GM19238 (cell line): Measurements from ENCODE around the gene GGA3.
"Not testable (repeated sequence)": the region's sequence is repeated elsewhere in the genome, so short reads cannot be mapped to it uniquely, and the experiment has no call there.

ENCODE experiments used
- DNase-seq: peaks from one replicate; pipeline ENCODE4 v3.0.0; 2011; ENCODE audit warnings: low spot score; ENCODE audit not compliant: insufficient read length

Gene GGA3

DNA sequence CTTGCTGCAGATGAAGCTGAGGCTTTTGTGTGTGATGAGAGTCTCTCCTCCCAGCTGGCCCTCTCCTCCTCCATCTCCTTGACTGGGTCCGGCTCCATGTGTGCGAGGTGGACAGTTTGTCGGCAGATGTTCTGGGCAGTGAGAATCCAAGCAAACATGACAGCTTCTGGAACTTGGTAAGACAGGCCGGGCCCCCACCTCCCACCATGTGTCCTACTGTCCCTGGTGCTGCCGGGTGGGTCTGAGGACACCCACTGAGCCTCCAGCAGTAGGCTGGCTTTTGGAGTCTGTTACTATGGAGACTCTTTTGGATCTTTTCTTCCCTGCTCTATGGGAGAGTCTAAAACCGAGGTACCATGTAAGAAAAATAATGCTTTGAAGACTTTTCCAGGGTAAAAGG, 43.3 kb downstream of the GGA3 start:
- no peak for DNase-seq

DNA sequence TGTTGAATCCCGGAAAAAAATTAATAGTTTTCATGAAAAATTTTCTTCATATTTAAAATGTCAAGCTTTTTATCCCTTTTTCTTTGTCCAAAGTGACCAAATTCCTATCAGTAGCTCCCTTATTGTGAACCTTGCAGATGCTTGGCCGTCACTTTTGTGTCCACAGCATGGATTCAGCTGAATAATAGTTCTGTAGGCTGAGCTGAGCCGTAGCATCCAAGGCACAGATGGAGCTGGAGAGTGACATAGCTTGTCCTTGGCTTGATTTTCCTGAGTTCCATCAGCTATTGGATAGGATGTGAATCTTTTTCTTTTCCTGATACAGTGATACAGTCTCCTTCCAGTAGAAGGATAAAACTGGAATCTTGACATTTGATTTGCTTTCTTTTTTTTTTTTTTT, 52.3 kb downstream of the GGA3 start:
- DNase-seq = no peak

DNA sequence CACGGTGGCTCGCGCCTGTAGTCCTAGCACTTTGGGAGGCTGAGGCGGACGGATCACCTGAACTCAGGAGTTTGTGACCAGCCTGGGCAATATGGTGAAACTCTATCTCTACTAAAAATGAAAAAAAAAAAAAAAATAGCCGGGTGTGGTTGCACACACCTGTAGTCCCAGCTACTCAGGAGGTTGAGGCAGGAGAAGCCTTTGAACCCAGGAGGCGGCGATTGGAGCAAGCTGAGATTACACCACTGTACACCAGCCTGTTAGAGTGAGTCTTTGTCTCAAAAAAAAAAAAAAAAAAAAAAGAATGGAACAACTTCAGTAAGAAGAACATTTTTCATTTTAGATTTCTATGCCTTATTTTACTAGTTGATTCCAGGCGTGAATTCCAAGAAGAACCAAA, 53.2 kb downstream of the GGA3 start:
- no peak for DNase-seq

DNA sequence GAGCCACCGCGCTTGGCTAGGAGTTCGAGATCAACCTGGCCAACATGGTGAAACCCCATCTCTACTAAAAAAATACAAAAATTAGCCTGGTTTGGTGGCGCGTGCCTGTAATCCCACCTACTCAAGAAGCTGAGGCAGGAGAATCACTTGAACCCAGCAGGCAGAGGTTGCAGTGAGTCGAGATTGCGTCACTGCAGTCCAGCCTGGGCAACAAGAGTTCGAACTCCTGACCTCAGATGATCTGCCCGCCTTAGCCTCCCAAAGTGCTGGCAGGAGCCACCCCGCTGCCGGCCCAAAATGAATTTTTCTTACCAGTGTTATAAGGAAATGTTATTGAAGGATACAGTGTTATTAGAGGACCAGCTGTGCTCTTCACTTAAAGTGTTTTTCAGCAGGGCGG, 53.6 kb downstream of the GGA3 start:
- no peak for DNase-seq

DNA sequence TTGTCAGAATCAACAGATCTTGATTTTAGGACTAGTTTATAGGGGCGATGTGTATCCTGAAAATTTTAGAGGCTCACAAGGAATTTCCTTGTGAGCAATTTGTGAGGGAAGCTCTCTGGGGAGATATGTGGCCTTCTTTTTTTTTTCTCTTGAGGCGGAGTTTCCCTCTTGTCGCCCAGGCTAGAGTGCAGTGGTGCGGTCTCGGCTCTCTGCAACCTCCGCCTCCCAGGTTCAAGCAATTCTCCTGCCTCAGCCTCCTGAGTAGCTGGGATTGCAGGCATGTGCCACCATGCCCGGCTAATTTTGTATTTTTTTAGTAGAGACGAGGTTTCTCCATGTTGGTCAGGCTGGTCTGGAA, 54.4 kb downstream of the GGA3 start:
- not testable (repeated sequence) for DNase-seq

DNA sequence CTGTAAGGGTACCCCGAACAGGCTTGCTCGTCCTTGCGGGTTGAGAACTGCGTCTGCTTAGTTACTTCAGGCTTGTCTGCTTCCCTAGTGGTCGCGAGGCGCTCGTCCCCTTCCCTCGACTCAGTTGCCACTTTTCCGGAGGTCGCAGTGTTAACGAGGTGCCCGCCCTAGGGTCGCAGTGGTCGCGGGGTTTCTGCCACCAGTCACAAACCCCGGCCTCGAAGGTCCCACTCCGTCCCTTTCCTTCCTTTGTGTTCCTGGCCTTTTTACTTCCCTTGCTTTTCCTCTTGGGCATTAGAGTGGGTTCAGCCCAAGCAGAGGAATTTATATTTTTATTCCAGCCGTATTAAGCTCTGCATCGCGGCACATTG, 55.6 kb downstream of the GGA3 start:
- DNase-seq = no peak

DNA sequence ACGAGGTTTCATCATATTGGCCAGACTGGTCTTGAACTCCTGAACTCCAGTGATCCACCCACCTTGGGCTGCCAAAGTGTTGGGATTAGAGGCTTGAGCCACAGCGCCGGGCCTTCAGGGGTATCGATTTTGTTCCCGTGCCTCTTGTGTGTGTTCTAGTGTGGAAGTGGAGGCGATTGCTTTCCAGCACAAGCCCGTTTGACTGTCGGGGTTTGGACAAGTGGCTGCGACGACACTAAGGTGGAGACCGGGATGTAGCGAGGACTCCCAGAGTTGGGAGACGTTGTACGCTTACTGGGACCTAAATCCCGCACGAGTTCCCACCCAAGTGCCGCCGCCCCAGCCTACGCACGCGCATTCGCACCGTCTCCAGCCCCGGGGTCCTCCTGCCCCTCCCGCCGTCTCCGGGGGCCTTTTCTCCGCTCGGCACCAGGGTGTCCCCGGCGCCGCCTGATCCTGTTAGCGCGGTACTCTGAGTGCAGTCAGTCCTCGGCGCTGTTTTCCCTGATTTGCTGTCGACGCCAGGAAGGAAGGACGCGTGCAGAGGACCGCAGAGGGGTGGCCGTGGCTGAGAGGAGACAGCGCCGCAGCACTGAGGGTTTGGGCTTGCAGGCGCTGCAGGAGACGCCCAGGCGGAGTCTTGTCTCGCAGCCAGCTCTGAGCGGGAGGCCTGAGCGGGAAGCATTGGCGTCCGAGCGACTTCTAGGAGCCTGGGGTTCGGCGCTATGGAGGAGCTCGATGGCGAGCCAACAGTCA, 56.2 kb downstream of the GGA3 start, which contains the start of gene NUP85:
TSS of gene NUP85 (plus strand) at position 643 of the 756 bp plus-strand sequence. CDS start at position 726, 83 bp downstream.
- peak; percentile 96 for DNase-seq

DNA sequence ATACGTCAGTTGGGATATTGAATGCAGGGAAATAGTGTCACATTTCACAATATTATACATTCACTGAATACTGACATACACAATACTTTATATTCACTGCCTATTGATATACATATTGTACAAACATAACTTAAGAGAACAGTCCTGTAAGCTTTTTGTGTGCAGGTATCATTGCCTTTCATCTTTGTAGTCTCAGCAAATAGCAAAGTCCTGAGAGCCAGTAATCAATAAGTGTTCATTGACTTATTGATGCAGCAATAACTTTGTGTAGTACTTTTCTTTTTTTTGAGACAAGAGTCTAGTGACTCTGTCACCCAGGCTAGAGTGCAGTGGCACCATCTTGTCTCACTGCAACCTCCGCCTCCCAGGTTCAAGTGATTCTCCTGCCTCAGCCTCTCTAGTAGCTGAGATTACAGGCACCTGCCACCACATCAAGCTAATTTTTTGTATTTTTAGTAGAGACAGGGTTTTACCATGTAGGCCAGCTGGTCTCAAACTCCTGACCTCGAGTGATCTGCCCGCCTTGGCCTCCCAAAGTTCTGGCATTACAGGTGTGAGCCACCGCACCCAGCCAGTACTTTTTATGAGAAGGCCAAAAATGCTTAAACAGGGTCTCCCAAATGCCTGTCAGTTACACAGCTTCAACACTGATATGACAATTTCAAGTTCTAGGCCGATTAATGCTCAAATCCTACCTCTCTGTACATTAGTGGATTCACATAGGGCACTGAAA, 61.4 kb downstream of the GGA3 start:
- no peak for DNase-seq

DNA sequence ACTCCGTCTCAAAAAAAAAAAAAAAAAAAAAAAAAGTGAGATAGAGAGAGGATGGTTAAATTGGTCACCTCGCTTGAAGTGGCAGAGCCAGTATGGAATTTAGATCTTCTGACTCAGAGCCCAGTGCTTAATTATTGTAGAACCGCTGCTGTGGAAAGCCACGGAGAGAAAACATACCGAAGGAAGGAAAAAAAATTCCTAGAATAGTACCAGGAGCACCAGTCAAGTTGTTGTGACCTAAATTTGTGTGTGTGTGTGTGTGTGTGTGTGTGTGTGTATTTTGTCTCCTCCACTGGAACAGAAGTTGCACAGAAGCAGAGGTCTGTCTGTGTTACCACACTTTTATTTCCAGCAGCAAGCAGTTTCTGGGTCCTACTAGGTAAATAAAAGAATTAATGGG, 66.5 kb downstream of the GGA3 start:
- DNase-seq = no peak

DNA sequence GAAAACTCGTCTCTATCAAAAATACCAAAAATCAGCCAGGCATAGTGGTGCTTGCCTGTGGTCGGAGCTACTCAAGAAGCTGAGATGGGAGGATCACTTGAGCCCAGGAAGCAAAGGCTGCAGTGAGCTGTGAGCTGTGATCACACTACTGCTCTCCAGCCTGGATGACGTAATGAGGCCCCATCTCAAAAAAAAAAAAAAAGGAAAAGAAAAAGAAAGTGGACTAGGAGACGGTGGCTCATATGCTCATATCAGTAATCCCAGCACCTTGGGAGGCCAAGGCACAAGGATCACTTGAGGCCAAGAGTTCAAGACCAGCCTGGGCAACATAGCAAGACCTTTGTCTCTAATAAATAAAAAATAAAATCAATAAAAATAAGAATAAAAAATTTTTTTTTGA, 69.8 kb downstream of the GGA3 start:
- DNase-seq = no peak

DNA sequence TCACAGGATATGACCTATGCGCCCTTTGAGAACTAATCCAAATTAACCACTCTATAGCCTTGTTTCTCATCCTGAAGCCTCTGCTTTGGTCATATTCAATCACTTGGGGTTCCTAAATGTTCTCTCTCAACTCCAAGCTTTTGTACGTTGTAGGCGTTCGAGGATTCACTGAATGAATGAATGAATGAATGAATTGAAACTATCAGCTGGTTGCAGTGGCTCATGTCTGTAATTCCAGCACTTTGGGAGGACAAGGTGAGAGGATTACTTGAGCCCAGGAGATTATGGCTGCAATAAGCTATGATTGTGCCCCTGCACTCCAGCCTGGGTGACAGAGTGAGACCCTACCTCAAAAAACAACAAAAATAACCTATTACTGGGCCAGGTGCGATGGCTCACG, 72.8 kb downstream of the GGA3 start:
- DNase-seq = no peak
